Medulla oblongata (tissue), 1 donor: ENCODE results near the gene RRBP1.

Experiments used
- DNase-seq: peaks from one replicate; pipeline ENCODE4 v3.0.0-alpha.2; 2015; ENCODE audit errors: extremely low spot score

The RRBP1 gene, protein sequence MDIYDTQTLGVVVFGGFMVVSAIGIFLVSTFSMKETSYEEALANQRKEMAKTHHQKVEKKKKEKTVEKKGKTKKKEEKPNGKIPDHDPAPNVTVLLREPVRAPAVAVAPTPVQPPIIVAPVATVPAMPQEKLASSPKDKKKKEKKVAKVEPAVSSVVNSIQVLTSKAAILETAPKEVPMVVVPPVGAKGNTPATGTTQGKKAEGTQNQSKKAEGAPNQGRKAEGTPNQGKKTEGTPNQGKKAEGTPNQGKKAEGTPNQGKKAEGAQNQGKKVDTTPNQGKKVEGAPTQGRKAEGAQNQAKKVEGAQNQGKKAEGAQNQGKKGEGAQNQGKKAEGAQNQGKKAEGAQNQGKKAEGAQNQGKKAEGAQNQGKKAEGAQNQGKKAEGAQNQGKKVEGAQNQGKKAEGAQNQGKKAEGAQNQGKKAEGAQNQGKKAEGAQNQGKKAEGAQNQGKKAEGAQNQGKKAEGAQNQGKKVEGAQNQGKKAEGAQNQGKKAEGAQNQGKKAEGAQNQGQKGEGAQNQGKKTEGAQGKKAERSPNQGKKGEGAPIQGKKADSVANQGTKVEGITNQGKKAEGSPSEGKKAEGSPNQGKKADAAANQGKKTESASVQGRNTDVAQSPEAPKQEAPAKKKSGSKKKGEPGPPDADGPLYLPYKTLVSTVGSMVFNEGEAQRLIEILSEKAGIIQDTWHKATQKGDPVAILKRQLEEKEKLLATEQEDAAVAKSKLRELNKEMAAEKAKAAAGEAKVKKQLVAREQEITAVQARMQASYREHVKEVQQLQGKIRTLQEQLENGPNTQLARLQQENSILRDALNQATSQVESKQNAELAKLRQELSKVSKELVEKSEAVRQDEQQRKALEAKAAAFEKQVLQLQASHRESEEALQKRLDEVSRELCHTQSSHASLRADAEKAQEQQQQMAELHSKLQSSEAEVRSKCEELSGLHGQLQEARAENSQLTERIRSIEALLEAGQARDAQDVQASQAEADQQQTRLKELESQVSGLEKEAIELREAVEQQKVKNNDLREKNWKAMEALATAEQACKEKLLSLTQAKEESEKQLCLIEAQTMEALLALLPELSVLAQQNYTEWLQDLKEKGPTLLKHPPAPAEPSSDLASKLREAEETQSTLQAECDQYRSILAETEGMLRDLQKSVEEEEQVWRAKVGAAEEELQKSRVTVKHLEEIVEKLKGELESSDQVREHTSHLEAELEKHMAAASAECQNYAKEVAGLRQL (N-terminal part only)

DNA sequence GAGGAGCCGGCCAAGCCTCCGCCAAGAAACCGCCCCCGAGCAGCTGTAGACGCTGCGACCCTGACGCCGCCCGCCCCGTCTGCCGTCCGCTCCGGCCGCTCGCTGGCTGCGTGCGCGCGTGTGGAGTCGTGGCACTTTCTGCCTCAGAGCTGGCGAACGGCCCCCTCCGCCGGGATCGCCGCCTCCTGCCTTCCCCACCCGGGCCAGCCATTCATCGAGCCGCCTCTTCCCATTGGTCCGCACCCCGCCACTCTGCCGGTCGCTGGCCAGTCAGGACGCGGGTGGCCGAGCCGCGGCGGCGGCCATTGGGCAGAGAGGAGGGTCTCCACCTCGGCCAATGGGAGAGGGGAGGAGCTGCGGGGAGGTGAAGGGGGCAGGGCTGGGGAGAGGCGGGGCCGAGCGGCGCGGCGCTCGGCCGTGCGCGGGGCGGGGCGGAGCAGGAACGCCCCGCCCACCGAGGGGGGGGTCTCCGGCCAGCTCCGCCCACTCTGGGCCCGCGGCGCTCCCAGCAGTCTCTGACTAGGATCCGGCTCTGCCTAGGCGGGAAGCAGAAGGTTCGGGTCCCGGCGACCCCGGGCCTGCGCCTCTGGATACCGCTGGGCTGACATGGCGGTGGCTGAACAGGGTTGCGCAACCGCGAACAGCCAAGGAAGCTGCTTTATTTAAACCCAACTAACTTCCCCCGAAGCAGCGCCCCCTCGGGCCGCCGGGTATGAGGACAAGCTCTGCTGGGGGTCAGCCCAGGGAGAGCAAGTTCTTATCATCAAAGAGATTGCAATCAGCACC lies at the start of gene RRBP1:
TSS of gene RRBP1 (minus strand) at position 140 of the 786 bp plus-strand sequence. CDS start 21,735 bp downstream, outside the sequence.
- DNase-seq = peak; percentile 99

DNA sequence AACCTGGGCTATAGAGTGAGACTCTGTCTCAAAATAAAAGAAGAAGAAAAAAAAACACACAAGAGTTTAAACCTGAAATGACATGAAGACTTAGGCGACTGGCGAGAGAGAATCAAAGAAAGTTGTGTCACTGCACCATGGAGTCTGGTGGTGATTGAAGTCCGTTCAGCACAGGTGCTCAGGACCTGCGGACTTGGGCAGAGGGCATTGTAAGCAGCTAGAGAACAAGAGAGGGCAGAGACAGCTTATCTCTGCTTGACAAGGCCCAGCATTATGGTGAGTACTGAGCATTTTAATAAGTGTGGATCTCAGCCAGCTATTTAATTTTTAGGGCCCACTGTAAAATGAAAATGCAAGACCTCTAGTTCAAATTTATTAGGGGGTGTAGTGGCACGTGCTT lies 49.2 kb upstream of the RRBP1 start:
- DNase-seq = no peak

DNA sequence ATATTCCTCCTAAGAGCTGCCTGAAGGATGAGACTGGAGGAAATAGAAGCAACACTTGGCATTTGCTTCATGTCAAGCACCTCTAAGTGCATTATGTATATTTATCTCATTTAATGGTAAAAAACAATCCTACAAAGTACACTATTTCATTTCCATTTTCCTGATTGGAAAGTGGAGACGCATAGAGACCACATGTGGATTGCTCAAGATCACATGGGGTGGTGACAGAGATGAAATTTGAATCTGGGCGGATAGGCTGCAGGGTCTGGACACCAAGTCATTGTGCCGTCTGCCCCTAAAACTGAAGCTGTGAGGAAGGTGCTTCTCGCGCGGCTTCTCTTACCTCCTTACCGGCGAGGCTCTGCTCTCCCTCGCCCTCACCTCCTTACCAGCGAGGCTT lies 48.0 kb upstream of the RRBP1 start:
- DNase-seq = no peak

DNA sequence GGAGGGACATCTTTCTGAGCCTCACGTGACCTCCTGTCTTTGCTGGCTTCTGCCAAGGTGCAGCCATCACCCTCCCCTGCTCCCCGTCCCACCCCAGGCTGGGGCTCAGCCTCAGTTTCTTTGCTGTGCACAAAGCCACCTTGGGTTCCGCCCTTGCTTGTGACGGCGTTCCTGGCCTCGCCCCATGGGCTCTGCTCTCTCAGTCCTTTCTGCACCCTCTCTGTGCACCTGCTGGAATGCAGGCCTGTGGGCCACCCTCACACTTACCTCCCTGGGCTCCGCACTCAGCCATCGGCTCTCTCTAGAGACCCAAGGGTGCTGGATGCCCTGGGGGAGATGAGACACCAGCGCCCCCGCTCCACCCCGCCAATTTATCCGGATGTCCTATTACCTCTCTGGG lies 46.0 kb upstream of the RRBP1 start:
- no peak for DNase-seq

DNA sequence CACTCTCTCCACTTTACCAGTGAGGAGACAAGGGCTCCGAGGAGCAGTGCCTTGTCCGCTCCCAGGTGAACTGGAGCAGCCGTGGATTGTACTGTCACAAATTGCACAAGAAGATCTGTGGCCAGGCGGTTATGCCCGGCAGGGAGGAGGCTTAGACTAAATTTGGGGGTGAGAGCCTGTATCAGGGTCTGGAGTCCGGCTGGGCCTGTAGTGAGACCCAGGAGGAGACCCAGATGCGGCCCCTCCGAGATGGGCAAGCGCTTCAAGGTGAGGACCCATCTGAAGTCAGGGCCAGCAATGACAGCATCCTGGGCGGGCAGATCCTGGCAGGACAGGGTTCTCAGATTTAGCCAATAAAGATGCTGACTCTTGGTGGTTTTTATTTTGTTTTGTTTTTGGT lies 45.3 kb upstream of the RRBP1 start:
- DNase-seq = no peak

DNA sequence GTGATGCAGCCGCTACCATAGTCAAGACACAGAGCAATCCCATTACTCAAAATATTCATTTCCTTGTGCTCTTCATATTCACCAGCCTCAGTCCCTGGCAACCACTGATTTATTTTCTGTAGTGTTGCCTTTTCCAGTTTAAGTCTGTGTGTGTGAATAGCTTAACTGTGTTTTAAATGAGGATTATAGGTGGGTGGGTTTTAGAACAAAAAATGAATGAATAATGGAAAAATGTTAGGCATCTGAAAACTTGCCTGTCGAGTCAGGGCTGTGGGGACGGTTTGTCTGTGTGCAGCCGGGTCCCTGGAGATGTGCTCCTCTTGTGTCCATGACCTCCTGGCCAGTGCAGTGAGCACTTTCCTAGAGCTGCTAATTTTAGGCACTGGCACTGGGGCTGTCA lies 44.9 kb upstream of the RRBP1 start:
- no peak for DNase-seq

DNA sequence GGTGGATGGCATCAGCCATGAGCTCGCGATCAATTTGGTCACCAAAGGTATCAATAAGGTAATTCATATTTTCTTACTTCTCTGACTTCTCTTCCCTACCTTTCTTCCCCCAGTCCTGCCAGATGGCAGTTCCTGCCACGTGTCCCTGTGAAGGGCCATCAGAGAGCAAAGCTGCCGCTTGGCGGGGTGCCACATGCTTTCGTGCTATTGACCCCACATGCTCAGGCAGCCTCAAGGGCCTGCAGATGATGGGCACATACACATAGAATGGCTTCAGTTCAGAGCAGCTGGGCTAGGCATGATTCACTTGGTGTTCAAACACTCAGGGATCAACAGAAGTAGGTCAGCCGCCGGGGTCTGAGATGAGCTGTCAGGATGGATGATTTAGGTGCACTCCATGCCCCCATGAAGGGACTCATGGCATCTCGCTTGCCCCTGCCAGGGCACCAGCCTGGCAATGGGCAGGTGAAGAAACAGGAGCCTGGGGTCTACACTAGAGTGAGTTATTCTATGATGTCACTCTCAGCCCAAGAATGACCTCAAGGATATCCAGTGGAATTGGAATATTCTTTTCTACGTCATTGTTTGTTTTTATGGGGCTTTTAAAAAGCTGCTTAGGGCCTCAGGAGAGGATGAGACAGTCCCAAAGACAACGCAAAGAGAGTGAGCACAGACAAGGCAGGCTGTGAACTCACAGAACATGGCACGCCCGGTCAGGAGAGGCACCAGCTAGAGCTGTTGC lies 43.2 kb upstream of the RRBP1 start:
- no peak for DNase-seq

DNA sequence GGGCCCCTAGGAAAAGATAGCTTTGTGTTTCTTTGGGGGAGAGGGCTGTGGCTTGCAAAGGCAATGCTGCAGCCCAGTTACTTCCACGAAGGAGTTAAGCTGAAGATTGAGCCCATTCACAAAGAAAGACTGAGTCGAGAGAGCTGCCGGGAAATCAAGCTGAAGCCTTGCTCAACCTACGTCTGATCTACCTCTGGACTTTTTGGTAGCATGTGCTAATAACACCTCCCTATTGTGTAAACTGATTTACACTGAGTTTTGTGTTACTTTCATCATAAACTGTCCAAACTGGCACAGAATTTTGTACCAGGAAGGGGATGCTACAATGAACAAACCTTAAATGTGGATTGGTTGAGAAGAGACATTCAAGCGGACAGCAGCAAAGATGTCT lies 41.3 kb upstream of the RRBP1 start:
- DNase-seq = no peak

DNA sequence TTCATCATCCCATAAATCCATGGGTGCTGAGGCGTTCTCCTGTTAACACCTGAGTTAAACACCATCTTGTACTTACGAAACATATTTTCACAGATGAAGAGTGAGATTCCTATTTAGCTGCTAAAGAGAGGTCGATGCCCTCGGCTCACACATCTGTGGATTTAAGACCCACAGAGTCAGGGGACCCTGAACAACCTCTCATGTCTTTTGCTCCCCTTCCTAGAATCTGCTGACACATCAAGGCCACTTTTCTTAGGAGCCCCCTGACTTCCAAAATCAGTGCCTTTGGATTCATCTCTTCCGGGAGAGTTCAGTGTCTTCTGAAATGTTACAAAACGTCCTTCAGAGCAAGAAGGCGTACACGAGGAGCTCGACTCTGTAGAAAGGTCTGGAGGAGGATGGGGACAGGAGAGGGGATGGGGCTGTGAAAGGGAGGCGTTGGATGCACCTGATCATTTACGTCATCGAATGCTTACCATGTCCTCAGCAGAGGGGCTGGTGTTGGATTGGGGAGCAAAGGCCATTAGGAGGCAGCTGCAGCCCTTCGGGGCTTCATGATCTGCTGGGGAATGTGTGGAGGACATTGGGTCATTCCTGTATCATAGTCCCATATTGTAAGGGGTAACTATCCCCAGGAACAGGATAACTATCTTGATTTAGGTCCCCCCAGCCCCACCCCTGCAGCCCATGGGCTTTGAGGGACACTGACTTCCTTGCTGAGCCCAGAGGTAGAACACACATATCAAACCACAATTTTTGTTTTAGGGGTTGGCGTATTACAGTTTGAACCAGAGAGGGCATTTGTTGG lies 40.7 kb upstream of the RRBP1 start:
- DNase-seq = no peak

DNA sequence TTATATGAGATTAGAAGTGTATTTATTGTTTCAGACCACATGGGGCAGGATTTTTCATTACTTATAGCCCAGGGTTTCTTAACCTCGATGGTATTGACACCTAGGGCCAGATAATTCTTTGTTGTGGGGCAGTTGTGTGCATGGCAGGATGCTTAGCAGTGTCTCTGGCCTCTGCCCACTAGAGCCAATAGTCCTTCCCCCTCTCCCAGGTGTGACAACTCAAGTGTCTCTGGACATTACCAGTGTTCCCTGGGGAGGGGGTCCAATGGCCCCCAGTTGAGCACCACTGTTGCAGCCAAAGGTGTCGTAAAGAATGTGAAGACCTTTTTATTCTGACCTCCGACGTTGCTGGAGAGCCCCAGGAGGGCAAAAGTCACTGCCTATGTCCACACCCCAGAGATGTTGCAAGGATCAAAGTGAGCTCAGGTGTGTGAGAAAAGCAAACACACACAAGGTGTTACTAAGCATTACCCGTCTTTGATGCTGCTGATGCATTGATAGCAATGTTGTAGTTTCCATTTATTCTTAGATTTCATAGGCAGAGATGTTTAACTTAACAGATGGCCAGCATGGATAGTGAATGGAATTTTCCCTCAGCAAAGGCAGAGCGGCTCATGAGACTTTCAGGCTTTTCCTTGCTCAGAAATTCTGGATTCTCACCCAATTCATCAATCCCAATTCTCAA lies 39.9 kb upstream of the RRBP1 start:
- DNase-seq = no peak

DNA sequence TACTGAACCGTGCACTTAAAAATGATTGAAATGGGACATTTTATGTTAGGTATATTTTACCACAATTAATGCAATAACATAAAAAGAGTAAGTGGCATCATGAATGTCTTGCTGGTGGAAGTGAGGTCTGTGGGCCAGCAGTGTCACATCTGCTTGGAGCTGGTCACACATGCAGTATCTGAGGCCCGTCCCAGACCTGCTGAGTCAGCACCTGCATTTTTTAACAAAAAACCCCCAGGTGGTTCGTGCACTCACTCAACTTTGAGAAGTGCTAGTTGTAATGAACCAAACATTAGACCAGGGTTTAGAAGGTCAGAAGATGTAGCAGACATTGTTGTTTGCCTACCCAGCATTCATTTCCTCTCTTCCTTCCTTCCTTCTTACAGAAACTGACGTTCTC lies 38.7 kb upstream of the RRBP1 start:
- DNase-seq = no peak

DNA sequence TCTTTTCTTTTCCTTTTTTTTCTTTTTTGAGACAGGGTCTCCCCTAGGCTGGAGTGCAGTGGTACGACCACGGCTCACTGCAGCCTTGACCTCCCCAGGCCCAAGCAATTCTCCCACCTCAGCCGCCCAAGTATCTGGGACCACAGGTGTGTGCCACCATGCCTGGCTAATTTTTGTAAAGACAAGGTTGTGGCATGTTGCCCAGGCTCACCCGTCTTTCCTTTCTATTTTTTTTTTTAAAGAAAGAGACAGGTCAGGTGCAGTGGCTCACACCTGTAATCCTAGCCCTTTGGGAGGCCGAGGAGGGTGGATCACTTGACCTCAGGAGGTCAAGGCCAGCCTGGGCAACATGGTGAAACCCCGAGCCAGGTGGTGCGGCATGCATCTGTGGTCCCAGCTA lies 34.3 kb upstream of the RRBP1 start:
- no peak for DNase-seq

DNA sequence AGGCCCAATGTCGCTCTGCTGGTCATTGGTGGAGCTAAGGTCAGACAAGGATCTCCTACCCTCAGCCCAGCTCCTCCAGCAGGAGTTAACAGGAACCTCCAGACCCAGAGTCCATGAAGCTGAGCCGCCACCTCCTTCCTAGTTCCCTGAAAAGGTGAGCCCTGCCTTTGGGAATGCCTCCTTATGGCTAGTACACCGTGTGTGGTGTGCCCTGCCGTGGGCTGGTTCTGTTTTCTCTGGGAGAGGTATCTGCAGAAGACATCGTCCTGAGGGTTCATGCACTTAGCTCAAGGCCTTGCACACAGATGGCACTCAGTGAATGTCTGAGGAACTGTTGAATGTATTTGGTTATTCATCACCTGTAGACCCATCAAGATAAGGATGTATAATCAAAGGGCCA lies 33.0 kb upstream of the RRBP1 start:
- DNase-seq = no peak

DNA sequence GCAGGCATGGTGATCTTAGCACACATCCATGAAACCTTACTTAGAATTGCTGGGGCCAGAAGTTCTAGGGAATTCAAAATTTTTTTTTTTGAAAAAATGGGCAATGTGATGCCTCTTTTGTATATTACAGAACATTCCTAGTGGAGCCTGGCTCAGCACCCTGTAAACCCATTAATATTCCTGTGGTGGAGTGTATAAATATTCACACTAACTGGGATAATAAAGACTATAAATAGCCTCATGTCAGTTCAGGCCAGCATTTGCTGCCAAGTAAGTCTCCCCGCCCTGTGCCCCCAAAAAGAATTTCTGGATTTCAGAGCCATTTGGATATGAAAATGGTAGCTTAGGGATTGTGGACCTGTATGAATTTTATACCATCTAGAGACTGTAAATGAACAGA lies 32.6 kb upstream of the RRBP1 start:
- DNase-seq = no peak

DNA sequence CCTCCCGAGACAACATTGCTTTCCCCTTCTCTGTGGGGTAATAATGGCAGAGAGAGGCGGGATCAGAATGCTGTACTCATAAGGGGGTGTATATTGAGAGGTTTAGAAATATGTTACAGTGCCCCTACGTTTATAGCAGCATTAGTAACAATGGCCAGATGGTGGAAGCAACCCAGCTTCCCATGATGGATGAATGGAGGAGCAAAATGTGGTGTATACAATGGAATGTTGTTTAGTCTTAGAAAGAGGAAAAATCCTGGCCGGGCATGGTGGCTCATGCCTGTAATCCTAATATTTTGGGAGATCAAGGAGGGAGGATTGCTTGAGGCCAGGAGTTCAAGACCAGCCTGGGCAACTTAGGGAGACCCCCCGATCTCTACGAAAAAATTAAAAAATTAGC lies 30.7 kb upstream of the RRBP1 start:
- no peak for DNase-seq

DNA sequence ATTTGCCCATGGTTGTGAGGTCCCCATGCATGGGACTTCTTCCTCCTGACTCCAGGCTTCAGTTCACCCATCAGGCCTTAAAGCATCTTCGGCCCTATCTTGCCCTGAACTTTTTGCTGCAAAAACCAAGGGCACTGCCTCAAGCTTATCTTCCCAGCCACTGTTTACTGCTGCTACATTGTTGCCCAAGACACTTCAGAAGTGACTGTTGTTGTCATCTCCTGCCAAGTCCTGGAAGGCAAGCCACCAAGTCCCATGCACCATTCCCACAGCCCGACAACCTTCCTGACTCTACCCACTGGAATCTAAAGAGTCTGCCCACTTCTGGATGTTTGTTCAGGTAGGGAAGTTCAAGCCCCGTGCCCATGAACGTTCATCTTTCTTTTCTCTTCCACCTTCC lies 30.2 kb upstream of the RRBP1 start:
- DNase-seq = no peak

DNA sequence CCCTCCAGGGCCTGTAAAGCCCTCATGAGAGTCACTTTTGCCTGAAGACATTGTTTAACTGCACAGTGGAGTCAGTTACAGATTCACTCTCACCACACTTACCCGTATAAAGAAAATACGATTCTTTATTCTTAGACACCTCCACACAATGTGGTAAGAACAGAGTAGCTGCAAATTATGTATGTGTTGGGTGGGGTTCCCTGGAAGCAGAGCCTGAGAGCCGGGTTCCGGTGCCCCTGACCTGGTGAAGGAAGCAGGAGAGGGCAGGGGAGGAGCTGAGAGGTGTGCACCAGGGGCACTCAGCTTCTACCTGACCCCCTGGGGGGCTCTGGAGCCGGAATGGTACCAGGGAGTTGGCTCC lies 29.2 kb upstream of the RRBP1 start:
- DNase-seq = no peak

DNA sequence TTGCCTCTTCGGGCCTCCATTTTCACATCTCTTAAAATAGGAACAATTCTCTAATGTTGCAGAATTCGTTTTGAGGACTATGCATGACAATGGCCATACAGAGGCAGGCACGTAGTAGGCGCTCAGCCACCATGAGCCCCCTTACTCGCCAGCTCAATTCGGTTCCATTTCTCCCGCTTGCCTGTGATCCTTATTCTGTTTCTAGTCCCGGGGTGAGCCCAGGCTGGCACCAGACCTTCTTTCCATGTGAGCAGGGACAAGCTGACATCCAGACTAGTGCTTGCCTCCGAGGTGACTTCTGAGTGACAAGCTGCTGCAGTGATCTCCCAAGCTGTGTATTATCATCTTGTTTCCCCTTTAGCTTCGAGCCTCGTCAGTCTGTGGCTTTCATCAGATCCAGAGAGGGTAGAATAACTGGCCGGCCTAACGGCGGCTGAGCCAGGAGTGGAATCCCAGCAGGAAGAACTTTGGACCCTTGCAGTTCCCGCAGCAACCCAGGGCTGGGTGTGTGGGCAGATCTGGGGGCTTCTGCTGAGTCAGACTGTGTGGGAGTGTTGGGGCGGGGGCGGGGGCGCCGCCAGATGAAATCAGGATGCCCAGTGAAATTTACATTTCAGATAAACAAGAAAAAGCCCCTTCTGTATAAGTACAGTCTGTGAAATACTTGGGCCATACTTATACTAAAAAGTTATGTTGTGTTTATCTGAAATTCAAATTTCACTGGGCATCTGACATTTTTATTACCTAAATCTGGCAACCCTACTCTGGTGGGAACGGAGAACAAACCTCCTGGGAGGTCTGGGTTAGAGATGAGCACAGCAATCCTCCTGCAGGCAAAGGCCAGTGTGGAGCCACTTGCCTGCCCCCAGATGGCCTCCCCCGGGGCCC lies 28.6 kb upstream of the RRBP1 start:
- no peak for DNase-seq
